GM23338 (cell line): ENCODE results near the gene GAL3ST2. TPM values are rescaled to one million over a fixed set of nuclear protein-coding genes. Genes with fewer than 3 reads are reported as not detected.

ENCODE experiments used
- ATAC-seq: fragments of 200-7000 bp; cut with Tn5 transposase; 3 replicates; pipeline ENCODE4 v1.9.1; 2020
- DNase-seq: peaks from one replicate; pipeline ENCODE4 v3.0.0-alpha.2; 2015; ENCODE audit warnings: low spot score
- H2AFZ ChIP-seq: fragments of 200-600 bp; sonication (generic); 2 replicates; pipeline ENCODE4 v1.8.0; 2016; ENCODE audit warnings: antibody characterized with exemption, mild to moderate bottlenecking, moderate library complexity
- H3F3A ChIP-seq: fragments of 200-600 bp; sonication (generic); replicated peaks from 2 replicates; pipeline ENCODE4 v1.8.0; 2017; ENCODE audit warnings: antibody characterized with exemption, mixed run types, low read depth
- H3K27ac ChIP-seq: fragments of 200-600 bp; sonication (generic); 2 replicates; pipeline ENCODE4 v1.6.1; 2016; ENCODE audit warnings: low read depth
- H3K27me3 ChIP-seq: fragments of 200-600 bp; sonication (generic); 2 replicates; pipeline ENCODE4 v1.8.0; 2016; ENCODE audit warnings: mild to moderate bottlenecking, mixed run types, moderate library complexity; ENCODE audit not compliant: insufficient read depth
- H3K36me3 ChIP-seq: fragments of 200-600 bp; sonication (generic); 2 replicates; pipeline ENCODE4 v1.8.0; 2016; ENCODE audit warnings: mild to moderate bottlenecking; ENCODE audit not compliant: insufficient read depth
- H3K4me1 ChIP-seq: fragments of 200-600 bp; sonication (generic); 2 replicates; pipeline ENCODE4 v1.8.0; 2016; ENCODE audit warnings: mild to moderate bottlenecking, moderate library complexity; ENCODE audit not compliant: insufficient read depth
- H3K4me2 ChIP-seq: fragments of 200-600 bp; sonication (generic); 2 replicates; pipeline ENCODE4 v1.7.1; 2017; ENCODE audit warnings: mixed run types
- H3K4me3 ChIP-seq: fragments of 200-600 bp; sonication (generic); 2 replicates; pipeline ENCODE4 v1.6.1; 2016; ENCODE audit warnings: mixed run types
- H3K79me2 ChIP-seq: fragments of 200-600 bp; sonication (generic); replicated peaks from 2 replicates; pipeline ENCODE4 v1.8.0; 2017; ENCODE audit warnings: mild to moderate bottlenecking; ENCODE audit not compliant: insufficient read depth
- H3K9me2 ChIP-seq: fragments of 200-600 bp; sonication (generic); 2 replicates; pipeline ENCODE4 v1.8.0; 2017; ENCODE audit not compliant: insufficient read depth
- H4K20me1 ChIP-seq: fragments of 200-600 bp; sonication (generic); replicated peaks from 2 replicates; pipeline ENCODE4 v1.8.0; 2017; ENCODE audit warnings: mild to moderate bottlenecking; ENCODE audit not compliant: insufficient read depth
- H3K27ac Mint-ChIP-seq: 2 replicates; pipeline ENCODE4 v1.8.0; 2020; ENCODE audit warnings: inconsistent platforms, mild to moderate bottlenecking, moderate library complexity, mixed read lengths
- H3K27me3 Mint-ChIP-seq: 3 replicates; pipeline ENCODE4 v1.8.0; 2022; ENCODE audit warnings: low read depth, mild to moderate bottlenecking, moderate library complexity, mixed read lengths, inconsistent platforms; ENCODE audit not compliant: insufficient read depth, poor library complexity
- H3K36me3 Mint-ChIP-seq: 3 replicates; pipeline ENCODE4 v1.8.0; 2021; ENCODE audit warnings: low read depth, mild to moderate bottlenecking, inconsistent platforms, moderate library complexity, mixed read lengths
- H3K4me1 Mint-ChIP-seq: 3 replicates; pipeline ENCODE4 v1.8.0; 2020; ENCODE audit warnings: mild to moderate bottlenecking, inconsistent platforms, mixed read lengths
- H3K4me3 Mint-ChIP-seq: 3 replicates; pipeline ENCODE4 v1.8.0; 2021; ENCODE audit warnings: moderate library complexity, mild to moderate bottlenecking, inconsistent platforms, mixed read lengths
- H3K9me3 Mint-ChIP-seq: 3 replicates; pipeline ENCODE4 v1.8.0; 2020; ENCODE audit warnings: moderate library complexity, mild to moderate bottlenecking, inconsistent platforms, mixed read lengths
- ETS1 ChIP-seq: IDR thresholded peaks from 2 replicates; pipeline ENCODE4 v1.6.1; 2016; ENCODE audit warnings: antibody characterized with exemption
- EZH2phosphoT487 ChIP-seq: fragments of 200-600 bp; sonication (generic); IDR thresholded peaks from one replicate; pipeline ENCODE4 v1.8.1; 2018; ENCODE audit warnings: antibody characterized with exemption; ENCODE audit not compliant: unreplicated experiment
- JUNB ChIP-seq: IDR thresholded peaks from one replicate; pipeline ENCODE4 v1.6.1; 2016; ENCODE audit warnings: antibody characterized with exemption; ENCODE audit not compliant: unreplicated experiment
- POLR2AphosphoS5 ChIP-seq: IDR thresholded peaks from 2 replicates; pipeline ENCODE4 v1.6.1; 2016; ENCODE audit warnings: antibody characterized with exemption, low read depth
- REST ChIP-seq: IDR thresholded peaks from one replicate; pipeline ENCODE4 v1.6.1; 2018; ENCODE audit warnings: antibody characterized with exemption; ENCODE audit not compliant: unreplicated experiment
- STAT1 ChIP-seq: IDR thresholded peaks from one replicate; pipeline ENCODE4 v1.6.1; 2016; ENCODE audit warnings: antibody characterized with exemption; ENCODE audit not compliant: unreplicated experiment
- ZNF114 ChIP-seq: fragments of 250-450 bp; sonication (Bioruptor Pico); IDR thresholded peaks from 2 replicates; pipeline ENCODE4 v1.5.0; 2020; ENCODE audit warnings: mild to moderate bottlenecking, moderate library complexity
- ZNF331 ChIP-seq: fragments of 250-450 bp; sonication (Bioruptor Pico); IDR thresholded peaks from 2 replicates; pipeline ENCODE4 v1.5.0; 2020; ENCODE audit warnings: low read depth, mild to moderate bottlenecking, moderate library complexity
- ZNF462 ChIP-seq: fragments of 250-450 bp; sonication (Bioruptor Pico); IDR thresholded peaks from 2 replicates; pipeline ENCODE4 v1.5.0; 2020; ENCODE audit warnings: mild to moderate bottlenecking, moderate library complexity
- polyA plus RNA-seq: library from polyadenylated mRNA; unstranded; fragments of >200 nt; fragmentation: Nextera tagmentation; extraction: Ambion mirVana; gene quantifications from 2 replicates; pipeline ENCODE4 v1.2.1, GENCODE V29; 2016
- total RNA-seq: library from RNA; depleted of rRNA; stranded (reverse); fragments of >200 nt; shearing (Covaris generic); gene quantifications from 2 replicates; pipeline ENCODE4 v1.2.3, GENCODE V29; 2014

GAL3ST2 gene
- total and polyA plus RNA-seq, 2 experiments from 2014 or later = 0.19 to 0.24 TPM

- H3K27me3 ChIP-seq = no peaks in the 10 kb centered on the region
- 0 out of 2 replicates have a peak, but pooled peaks cover 6% of the 10 kb centered on the region for H3K4me1 ChIP-seq
- no peaks in the 10 kb centered on the region for H4K20me1 ChIP-seq
- no peaks in the 10 kb centered on the region for H3K9me3 Mint-ChIP-seq
- H3K27ac Mint-ChIP-seq = no peak overlapping the region
- no peaks in the 10 kb centered on the region for H3K36me3 ChIP-seq
- peaks cover 14% of the 10 kb centered on the region for H3K4me1 Mint-ChIP-seq
- H3K36me3 Mint-ChIP-seq = no peaks in the 10 kb centered on the region; the same call in 2 of the 3 replicates
- DNase-seq = no peak
- H3K27ac ChIP-seq = no peak overlapping the region
- no peaks in the 10 kb centered on the region for H3K79me2 ChIP-seq
- no peak for TF ChIP-seq EZH2phosphoT487
- TF ChIP-seq REST = no peak
- no peak for TF ChIP-seq JUNB
- TF ChIP-seq ZNF462 = no peak
- no peak for TF ChIP-seq ETS1
- no peak for TF ChIP-seq POLR2AphosphoS5
- no peak for TF ChIP-seq ZNF114 (CRISPR knock-in tag)
- no peak for TF ChIP-seq ZNF331
- no peak for TF ChIP-seq STAT1
- H2AFZ ChIP-seq = no peak overlapping the region
- H3K4me3 ChIP-seq = no peak overlapping the region
- H3K4me3 Mint-ChIP-seq = no peak overlapping the region
- no peaks in the 10 kb centered on the region for H3K9me2 ChIP-seq
- no peak overlapping the region for H3K4me2 ChIP-seq
- ATAC-seq = no peak
- H3K27me3 Mint-ChIP-seq = peaks cover 16% of the 10 kb centered on the region
- peaks cover 11% of the 10 kb centered on the region; the same call in 1 of the 2 replicates for H3F3A ChIP-seq
Measured at GRCh38 chr2:241811201-241811951, 34.8 kb downstream of the GAL3ST2 start.
